ENCODE measurements around the gene CNPY1.

GRCh38 chr7:155581954-155582353, 35.6 kb upstream of the CNPY1 start:
- TF ChIP-seq CTCF (IDR thresholded peaks at IDR 0.05): no peak
- TF ChIP-seq POLR2A (IDR thresholded peaks at IDR 0.05): no peak

Measured in thyroid gland (tissue), 4 donors.